Stomach (tissue), 4 donors: Measurements from ENCODE around the gene TTC3.

Source experiments
- POLR2AphosphoS5 ChIP-seq, 3 donors: sonication (generic); formaldehyde crosslinking; IDR thresholded peaks; one replicate each; pipeline ENCODE4 v1.6.1; 2016; ENCODE audit warnings: antibody characterized with exemption in 3 of 3
- TF ChIP-seq, protein P1 (sequence below), 7 experiments: fragments of 450-650 bp in 4 of 7; fragments of 200-600 bp in 3 of 7; sonication (generic) in 3 of 7; IDR thresholded peaks; one replicate each; pipeline ENCODE4 v1.5.1; 2016 to 2019; ENCODE audit warnings: antibody characterized with exemption in 7 of 7, control low read depth in 2 of 7, mild to moderate bottlenecking in 1 of 7

DNA sequence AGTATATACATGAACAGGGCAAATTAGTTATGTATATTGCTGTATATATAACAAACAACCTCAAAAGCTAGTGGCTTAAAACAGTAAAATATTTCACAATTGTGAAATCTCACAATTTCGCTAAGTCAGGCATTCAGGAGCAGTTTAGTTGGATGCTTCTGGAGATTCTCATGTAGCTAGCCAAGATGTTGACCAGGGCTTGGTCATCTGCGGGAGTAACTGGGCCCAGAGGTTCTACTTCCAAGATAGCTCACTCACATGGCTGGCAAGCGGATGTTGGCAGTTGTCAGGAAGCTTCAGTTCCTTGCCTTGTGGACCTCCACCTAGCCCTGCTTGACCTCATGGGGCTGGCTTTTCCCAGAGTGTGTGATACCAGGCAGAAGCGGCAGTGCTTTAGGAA is 95.6 kb downstream of the TTC3 start:
- TF ChIP-seq, protein P1, sequence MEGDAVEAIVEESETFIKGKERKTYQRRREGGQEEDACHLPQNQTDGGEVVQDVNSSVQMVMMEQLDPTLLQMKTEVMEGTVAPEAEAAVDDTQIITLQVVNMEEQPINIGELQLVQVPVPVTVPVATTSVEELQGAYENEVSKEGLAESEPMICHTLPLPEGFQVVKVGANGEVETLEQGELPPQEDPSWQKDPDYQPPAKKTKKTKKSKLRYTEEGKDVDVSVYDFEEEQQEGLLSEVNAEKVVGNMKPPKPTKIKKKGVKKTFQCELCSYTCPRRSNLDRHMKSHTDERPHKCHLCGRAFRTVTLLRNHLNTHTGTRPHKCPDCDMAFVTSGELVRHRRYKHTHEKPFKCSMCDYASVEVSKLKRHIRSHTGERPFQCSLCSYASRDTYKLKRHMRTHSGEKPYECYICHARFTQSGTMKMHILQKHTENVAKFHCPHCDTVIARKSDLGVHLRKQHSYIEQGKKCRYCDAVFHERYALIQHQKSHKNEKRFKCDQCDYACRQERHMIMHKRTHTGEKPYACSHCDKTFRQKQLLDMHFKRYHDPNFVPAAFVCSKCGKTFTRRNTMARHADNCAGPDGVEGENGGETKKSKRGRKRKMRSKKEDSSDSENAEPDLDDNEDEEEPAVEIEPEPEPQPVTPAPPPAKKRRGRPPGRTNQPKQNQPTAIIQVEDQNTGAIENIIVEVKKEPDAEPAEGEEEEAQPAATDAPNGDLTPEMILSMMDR (IDR thresholded peaks at IDR 0.05), result no peak
- TF ChIP-seq POLR2AphosphoS5 (IDR thresholded peaks at IDR 0.05), result no peak
